Hematopoietic multipotent progenitor cell treated with erythropoietin and hydrocortisone succinate and interleukin-3 and kit ligand, for 4 days (in vitro differentiated cells): ENCODE measurements around the gene TLR4.
A peak's percentile ranks its signal among the peaks of the same experiment; 100 is the strongest.

Experiments used
- DNase-seq: peaks from one replicate; pipeline ENCODE4 v3.0.0-alpha.2; 2015

Gene TLR4

GRCh38 chr9:117715411-117715989 is 11.3 kb downstream of the TLR4 start:
- no peak for DNase-seq

GRCh38 chr9:117718085-117718484 is 13.9 kb downstream of the TLR4 start:
- peak; percentile 69 for DNase-seq

GRCh38 chr9:117718701-117719100 is 14.5 kb downstream of the TLR4 start:
- DNase-seq = no peak

DNA sequence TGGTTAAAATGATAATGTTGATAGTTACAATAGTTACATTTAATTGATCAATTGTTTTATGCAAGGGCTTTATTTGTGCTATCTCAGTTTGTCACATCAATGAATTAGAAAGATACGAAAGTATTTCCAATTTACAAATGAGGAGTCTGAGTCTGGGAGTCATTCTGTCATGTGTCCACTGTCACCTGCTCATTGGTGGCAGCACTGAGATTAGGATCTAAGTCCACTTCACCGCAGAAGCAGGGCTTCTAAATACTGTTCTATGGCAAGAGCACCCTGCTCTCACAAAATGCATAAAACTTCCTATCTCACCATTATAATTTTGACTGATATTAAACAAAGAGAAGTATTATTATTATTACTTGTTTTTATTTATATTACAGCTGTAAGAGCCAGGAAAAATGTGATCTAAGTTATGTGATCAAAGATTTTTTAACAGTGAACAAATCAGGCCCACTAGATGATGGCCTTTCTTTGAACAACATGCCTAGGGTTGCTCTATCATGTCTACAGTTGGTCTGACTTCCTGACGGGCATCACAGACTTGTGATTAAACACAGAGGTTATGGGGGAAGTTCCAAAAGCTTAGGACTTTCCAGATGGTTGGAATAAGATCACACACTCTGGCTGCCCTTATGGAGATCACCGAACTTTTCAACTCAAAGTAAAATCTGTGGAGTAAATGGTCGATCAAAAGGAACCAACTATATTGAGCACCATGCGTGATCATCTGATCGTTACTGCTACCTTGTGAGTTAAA is 15.1 kb downstream of the TLR4 start:
- no peak for DNase-seq

- no peak for DNase-seq
These were observed 15.9 kb downstream of the TLR4 start for GRCh38 chr9:117720066-117720465.

DNA sequence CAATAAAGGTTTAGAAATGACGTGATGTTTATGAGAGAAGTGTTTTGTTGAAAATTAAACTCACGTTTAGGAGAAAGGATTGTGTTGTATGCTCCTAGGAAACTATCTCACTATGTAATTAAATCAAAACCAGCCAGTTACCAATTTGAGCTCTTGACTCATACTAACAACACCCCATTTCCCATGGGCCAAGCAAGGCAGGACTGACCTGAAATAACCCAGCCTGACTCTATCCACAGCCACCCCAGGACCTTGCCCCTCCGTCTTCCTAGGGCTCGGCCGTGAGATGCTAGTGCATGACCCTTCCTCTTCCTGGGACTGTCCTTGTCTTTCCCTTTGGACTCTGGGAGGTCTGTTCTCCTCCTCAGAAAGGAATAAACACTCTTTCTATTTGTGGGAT is 16.4 kb downstream of the TLR4 start:
- DNase-seq = no peak

GRCh38 chr9:117720987-117721386 is 16.8 kb downstream of the TLR4 start:
- no peak for DNase-seq

DNA sequence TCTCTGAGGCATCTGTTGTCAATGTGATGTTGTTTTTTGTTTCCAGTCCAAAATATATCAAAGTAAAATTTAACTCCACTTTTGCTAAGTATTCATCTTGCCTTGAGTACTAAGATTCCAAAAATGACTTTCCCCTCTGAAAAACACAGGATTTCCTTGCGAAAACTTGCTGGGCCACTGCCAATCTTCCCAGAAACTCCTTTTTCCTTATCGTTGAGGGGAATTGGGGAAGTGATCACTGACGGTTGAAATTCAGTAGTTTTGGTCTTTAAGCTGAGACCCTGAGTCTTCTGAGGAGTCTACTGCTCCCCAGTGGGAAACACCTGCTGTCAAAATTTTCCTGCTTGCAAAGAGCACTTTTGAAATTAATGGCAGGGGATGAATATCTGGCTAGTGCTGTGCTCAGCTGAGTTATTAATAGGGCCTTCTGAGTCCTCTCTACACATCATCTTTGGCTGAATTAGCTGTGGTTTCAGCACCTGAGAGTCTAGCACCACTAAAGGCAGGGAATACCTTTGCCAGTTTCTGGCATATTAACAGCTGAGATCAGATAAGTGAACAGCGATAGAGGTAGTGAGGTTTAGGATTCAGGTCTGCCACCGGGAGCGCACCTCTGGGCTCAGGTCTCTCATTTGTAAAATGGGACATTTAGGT is 18.0 kb downstream of the TLR4 start:
- DNase-seq = no peak

- peak; percentile 22 for DNase-seq
These were observed 19.9 kb downstream of the TLR4 start for GRCh38 chr9:117723986-117724625.

GRCh38 chr9:117725426-117725887 is 21.3 kb downstream of the TLR4 start:
- peak; percentile 74 for DNase-seq

- no peak for DNase-seq
These were observed 25.2 kb downstream of the TLR4 start for GRCh38 chr9:117729375-117729774.

GRCh38 chr9:117732494-117732893 is 28.3 kb downstream of the TLR4 start:
- no peak for DNase-seq

DNA sequence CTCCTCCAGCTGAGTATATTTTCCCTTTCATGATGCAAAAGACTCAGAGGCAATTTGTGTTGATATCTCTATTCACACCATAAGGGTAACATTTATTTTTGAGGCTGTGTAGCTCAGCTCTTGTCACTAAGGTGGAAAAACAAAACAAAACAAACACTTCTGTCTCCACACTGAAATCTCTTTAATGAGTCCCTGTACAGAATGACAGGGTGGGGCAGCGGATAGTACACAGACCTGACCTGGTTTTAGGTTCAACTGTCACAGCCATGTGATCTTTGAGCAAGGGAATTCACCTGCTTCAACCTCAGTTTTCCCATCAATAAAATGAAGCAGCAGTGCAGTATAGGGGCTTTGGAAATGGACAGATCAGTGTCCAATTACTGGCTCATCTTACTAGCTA is 29.3 kb downstream of the TLR4 start:
- DNase-seq = no peak

DNA sequence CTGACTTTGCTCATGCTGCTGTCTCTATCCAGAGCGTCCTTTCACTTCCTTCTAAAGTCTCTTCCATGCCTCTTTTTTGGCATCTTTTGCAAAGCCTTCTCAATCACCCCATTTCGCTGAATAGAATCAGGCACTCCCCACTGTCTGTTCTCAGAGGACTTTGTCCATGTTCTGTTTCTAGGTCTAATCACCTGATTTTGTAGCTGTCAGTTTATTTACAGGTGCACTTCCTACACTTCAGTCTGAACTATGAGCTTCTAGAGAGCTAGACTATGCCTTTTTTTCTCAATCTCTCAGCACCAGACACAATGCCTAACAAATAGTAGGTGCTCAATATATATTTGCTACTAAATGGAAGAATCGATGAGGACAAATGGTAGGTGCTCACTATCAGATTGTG is 29.9 kb downstream of the TLR4 start:
- DNase-seq = no peak

DNA sequence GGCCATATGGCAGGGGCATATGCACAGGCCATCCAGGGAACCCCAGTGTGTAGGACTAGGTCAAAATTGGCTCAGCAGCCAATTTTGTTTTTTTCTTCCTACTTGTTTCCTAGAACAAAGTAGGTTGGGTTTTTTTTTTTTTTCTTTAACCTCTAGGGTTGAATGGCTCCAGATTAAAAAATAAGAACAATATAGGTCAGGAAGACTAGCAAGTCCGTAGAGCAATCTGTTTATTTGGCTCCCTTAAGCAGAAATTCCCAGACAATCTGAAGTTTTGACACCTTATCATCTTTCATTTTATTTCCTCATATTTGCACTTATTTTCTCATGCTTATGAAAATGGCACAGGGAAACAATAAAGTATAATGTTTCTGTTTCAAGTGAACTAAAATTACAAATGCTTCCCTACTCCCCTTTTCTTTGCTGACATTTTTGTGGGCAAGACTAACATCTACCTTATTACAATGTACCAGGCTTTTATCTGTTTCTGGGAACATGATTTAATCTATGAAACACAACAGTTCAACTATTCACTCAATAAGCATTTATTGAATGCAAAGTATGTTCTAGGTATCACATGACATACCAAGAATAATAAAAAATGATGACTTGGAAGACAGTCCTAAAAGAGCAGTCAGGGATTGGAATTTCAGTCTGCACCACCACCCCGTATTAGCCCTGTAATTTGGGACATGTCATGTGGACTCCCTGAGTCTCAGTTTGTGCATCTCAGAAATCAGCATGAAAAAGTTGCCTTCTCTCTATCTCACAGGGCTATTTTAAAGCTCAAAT is 30.5 kb downstream of the TLR4 start:
- DNase-seq = no peak

GRCh38 chr9:117737721-117738226 is 33.6 kb downstream of the TLR4 start:
- no peak for DNase-seq

GRCh38 chr9:117739206-117739605 is 35.0 kb downstream of the TLR4 start:
- DNase-seq = no peak

DNA sequence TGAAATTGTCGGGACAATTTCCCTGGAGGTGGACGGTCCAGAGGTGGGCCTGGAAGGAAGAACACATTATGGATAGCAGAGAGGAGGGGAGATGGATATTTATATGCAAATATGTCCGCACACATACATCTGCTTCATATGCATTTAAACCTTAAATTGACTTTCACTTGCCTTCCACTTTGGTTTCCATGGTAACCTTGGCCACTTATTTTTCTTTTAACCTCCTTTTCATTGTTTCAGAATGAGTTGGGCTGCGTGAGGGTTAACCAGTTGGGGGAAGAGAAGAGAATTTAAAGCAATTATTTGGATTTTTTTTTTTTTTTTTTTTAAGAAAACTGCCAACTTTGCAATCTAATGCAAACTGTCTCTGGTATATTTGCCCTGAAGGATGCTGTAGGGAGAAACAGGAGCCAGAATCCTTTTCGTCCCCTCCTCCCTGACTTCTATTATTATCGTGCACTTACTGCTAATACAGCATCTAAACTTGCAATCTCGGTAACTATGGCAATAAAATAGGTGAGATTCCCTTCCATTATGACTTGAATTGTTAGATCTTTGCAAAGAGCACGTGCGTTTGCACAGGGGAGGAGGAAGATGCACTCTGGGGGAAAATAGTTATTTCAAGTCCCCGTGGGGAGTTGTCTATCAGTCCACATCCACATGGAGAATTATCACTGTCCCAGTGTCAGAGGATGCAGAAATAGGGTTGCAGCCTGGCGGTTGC is 35.6 kb downstream of the TLR4 start:
- no peak for DNase-seq

GRCh38 chr9:117742131-117742530 is 37.9 kb downstream of the TLR4 start:
- no peak for DNase-seq

DNA sequence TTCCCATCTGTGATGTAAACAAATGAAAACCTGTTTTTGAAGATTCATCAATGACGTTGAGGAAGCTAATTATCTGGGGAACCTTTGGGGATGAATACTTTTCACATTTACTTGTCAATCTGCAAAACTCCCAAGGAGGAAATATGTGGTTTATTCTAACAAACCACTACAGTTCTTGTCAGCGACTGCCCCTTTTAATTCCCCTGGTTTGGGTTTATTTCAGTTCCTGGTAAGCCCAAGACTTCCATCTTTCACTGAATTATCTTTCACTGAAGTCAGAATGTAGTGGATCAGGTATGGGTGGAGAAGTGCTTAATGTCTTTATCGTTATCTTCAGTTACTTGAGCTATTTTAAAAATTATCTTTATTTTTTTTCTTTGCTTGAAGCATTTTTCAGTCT is 40.2 kb downstream of the TLR4 start:
- DNase-seq = peak; percentile 33

GRCh38 chr9:117744856-117745389 is 40.7 kb downstream of the TLR4 start:
- peak; percentile 32 for DNase-seq

GRCh38 chr9:117745598-117745997 is 41.4 kb downstream of the TLR4 start:
- no peak for DNase-seq
